Neural progenitor cell (in vitro differentiated cells): Measurements from ENCODE around the gene MYLK.

Source experiments
- EZH2 ChIP-seq: fragments of 200-600 bp; sonication (generic); IDR thresholded peaks from 2 replicates; pipeline ENCODE4 v1.6.1; 2017; ENCODE audit warnings: antibody characterized with exemption, mild to moderate bottlenecking, moderate library complexity
- TF ChIP-seq, protein P1 (sequence below): fragments of 200-600 bp; sonication (generic); IDR thresholded peaks from 2 replicates; pipeline ENCODE4 v1.5.1; 2017; ENCODE audit warnings: antibody characterized with exemption, mild to moderate bottlenecking

DNA sequence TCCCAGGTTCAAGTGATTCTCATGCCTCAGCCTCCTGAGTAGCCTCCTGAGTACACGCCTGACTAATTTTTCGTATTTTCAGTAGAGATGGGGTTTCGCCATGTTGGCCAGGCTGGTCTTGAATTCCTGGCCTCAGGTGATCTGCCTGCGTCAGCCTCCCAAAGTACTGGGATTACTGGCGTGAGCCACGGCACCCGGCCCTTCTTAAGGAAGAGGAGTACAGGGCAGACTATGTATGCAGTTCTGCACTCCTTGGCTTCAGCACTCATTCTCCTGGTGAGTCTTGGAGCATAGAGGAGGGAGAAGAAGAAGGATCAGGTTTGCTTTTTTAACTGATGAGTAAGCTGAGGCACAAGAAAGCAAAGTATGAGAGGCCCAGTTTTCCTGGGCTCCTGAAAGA is 199.5 kb downstream of the MYLK start:
- TF ChIP-seq, protein P1, sequence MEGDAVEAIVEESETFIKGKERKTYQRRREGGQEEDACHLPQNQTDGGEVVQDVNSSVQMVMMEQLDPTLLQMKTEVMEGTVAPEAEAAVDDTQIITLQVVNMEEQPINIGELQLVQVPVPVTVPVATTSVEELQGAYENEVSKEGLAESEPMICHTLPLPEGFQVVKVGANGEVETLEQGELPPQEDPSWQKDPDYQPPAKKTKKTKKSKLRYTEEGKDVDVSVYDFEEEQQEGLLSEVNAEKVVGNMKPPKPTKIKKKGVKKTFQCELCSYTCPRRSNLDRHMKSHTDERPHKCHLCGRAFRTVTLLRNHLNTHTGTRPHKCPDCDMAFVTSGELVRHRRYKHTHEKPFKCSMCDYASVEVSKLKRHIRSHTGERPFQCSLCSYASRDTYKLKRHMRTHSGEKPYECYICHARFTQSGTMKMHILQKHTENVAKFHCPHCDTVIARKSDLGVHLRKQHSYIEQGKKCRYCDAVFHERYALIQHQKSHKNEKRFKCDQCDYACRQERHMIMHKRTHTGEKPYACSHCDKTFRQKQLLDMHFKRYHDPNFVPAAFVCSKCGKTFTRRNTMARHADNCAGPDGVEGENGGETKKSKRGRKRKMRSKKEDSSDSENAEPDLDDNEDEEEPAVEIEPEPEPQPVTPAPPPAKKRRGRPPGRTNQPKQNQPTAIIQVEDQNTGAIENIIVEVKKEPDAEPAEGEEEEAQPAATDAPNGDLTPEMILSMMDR, result no peak
- TF ChIP-seq EZH2, result no peak
